ENCODE data around the gene FFAR1.

DNA sequence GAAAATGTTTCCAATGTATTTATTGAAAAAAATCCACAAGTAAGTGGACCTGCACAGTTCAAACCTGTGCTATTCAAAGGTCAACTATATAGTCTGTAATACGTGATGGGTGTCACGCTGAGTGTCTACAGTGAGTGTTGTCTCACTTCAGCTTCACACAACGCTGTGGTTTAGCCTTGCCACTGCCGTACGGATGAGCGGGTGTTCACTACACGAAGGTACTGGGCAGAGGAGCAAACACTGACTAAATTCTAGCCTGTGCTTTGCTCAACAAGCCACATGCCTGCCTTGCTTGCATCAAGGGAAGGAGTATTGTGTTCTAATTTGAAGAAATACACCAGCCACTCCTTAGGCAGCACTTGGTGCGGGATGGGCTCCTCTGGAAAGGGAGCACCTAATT is 7.2 kb downstream of the FFAR1 start:
- TF ChIP-seq, protein P1, sequence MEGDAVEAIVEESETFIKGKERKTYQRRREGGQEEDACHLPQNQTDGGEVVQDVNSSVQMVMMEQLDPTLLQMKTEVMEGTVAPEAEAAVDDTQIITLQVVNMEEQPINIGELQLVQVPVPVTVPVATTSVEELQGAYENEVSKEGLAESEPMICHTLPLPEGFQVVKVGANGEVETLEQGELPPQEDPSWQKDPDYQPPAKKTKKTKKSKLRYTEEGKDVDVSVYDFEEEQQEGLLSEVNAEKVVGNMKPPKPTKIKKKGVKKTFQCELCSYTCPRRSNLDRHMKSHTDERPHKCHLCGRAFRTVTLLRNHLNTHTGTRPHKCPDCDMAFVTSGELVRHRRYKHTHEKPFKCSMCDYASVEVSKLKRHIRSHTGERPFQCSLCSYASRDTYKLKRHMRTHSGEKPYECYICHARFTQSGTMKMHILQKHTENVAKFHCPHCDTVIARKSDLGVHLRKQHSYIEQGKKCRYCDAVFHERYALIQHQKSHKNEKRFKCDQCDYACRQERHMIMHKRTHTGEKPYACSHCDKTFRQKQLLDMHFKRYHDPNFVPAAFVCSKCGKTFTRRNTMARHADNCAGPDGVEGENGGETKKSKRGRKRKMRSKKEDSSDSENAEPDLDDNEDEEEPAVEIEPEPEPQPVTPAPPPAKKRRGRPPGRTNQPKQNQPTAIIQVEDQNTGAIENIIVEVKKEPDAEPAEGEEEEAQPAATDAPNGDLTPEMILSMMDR (conservative IDR thresholded peaks at IDR 0.05): no peak
- no peak for TF ChIP-seq ZFX (IDR thresholded peaks at IDR 0.05)

All from C4-2B (cell line).